Neural crest cell (in vitro differentiated cells): ENCODE measurements around the gene GFRA1. TPM values are rescaled to one million over a fixed set of nuclear protein-coding genes. Genes with fewer than 3 reads are reported as not detected.
A peak's percentile ranks its signal among the peaks of the same experiment; 100 is the strongest.

Experiments
- DNase-seq: peaks from one replicate; pipeline ENCODE4 v3.0.0; 2021; ENCODE audit warnings: low read depth, mixed read lengths, low spot score
- H3K27ac Mint-ChIP-seq: one replicate; pipeline ENCODE4 v1.8.0; 2021; ENCODE audit warnings: mild to moderate bottlenecking, mixed read lengths; ENCODE audit not compliant: unreplicated experiment
- H3K27me3 Mint-ChIP-seq: 2 replicates; pipeline ENCODE4 v1.8.0; 2021; ENCODE audit warnings: low read depth, mild to moderate bottlenecking, mixed read lengths
- H3K36me3 Mint-ChIP-seq: 2 replicates; pipeline ENCODE4 v1.8.0; 2021; ENCODE audit warnings: low read depth, mild to moderate bottlenecking, mixed read lengths
- H3K4me1 Mint-ChIP-seq: 2 replicates; pipeline ENCODE4 v1.8.0; 2021; ENCODE audit warnings: mixed read lengths
- H3K4me3 Mint-ChIP-seq: one replicate; pipeline ENCODE4 v1.8.0; 2021; ENCODE audit warnings: mild to moderate bottlenecking, mixed read lengths
- H3K9me3 Mint-ChIP-seq: 2 replicates; pipeline ENCODE4 v1.8.0; 2021; ENCODE audit warnings: mixed read lengths
- CTCF ChIP-seq: fragments of 200-600 bp; sonication (generic); conservative IDR thresholded peaks from 2 replicates; pipeline ENCODE4 v1.5.0; 2021; ENCODE audit warnings: antibody characterized with exemption, mild to moderate bottlenecking
- total RNA-seq: library from RNA; stranded (reverse); gene quantifications from 2 replicates; pipeline ENCODE4 v1.2.1, GENCODE V29; 2021

The GFRA1 gene
- total RNA-seq, 1 donor from 2014 or later = 72.4 TPM

DNA sequence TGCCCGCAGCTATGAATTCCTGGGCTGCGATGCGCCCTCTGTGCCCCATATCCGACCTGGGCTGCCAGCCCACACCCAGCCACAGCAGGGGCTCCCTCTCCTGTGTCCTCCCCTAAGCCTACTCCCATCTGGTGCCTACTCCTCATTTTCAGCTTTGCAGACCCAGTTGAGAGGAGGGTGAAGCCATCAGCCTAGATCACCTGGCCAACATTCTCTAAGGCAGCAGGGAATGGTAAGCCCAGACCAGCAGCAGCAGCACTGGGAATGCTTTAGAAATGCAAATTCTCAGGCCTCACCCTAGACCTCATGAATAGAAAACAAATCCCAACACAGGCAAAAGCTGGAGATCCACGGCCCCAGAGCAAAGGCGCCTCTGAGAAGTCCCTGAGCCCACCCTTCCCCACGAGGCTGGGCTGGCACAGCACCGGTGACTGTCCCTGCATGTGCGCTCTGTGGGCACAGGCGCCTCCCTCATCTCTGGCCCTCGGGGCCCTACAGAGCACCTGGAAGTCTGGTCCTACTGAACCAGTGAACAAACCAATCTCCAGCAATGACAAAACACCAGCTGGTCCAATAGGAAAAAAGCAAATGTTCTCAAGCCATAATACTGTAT is 161.4 kb downstream of the GFRA1 start:
- H3K27ac Mint-ChIP-seq = no peak overlapping the region
- no peak for DNase-seq
- TF ChIP-seq CTCF = no peak
- H3K36me3 Mint-ChIP-seq = peaks cover 10% of the 10 kb centered on the region
- peaks cover 15% of the 10 kb centered on the region for H3K4me1 Mint-ChIP-seq
- peaks cover 3% of the 10 kb centered on the region for H3K9me3 Mint-ChIP-seq
- H3K27me3 Mint-ChIP-seq = no peaks in the 10 kb centered on the region
- H3K4me3 Mint-ChIP-seq = no peak overlapping the region

DNA sequence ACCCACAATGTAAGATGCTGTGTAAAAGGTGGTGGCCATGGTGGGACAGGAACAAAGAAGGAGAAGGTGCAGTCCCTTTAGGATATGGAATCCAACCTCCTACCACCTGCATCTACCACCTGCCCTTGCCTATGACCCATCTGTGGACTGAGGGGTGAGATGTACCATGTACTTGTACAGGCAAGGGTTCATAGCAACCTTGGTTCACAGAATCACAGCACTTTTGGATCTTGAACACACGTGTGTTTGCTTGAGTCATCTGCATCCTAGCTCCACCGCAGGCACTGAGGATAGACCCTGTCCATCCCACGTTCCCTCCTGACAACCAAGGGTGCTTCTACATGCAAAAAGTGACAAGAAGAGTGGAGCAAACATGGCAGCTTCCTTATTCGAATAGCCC is 162.3 kb downstream of the GFRA1 start:
- Mint-ChIP-seq H3K36me3 (peaks cover 18% of the 10 kb centered on the region), H3K4me3 (no peak overlapping the region), H3K4me1 (peaks cover 15% of the 10 kb centered on the region), H3K27ac (no peak overlapping the region), H3K9me3 (peaks cover 4% of the 10 kb centered on the region), H3K27me3 (no peaks in the 10 kb centered on the region)
- TF ChIP-seq CTCF = no peak
- no peak for DNase-seq

GRCh38 chr10:116109881-116110280 is 163.1 kb downstream of the GFRA1 start:
- peaks cover 4% of the 10 kb centered on the region for H3K9me3 Mint-ChIP-seq
- no peak for DNase-seq
- H3K4me3 Mint-ChIP-seq = no peak overlapping the region
- H3K27ac Mint-ChIP-seq = no peak overlapping the region
- no peak for TF ChIP-seq CTCF
- H3K36me3 Mint-ChIP-seq = peaks cover 18% of the 10 kb centered on the region
- peaks cover 15% of the 10 kb centered on the region for H3K4me1 Mint-ChIP-seq
- H3K27me3 Mint-ChIP-seq = no peaks in the 10 kb centered on the region

GRCh38 chr10:116109481-116109880 is 163.5 kb downstream of the GFRA1 start:
- DNase-seq = no peak
- H3K4me3 Mint-ChIP-seq = no peak overlapping the region
- H3K9me3 Mint-ChIP-seq = peaks cover 4% of the 10 kb centered on the region
- no peaks in the 10 kb centered on the region for H3K27me3 Mint-ChIP-seq
- peak overlapping the region; percentile 27 for H3K27ac Mint-ChIP-seq
- H3K4me1 Mint-ChIP-seq = peaks cover 15% of the 10 kb centered on the region
- peaks cover 18% of the 10 kb centered on the region for H3K36me3 Mint-ChIP-seq
- no peak for TF ChIP-seq CTCF

DNA sequence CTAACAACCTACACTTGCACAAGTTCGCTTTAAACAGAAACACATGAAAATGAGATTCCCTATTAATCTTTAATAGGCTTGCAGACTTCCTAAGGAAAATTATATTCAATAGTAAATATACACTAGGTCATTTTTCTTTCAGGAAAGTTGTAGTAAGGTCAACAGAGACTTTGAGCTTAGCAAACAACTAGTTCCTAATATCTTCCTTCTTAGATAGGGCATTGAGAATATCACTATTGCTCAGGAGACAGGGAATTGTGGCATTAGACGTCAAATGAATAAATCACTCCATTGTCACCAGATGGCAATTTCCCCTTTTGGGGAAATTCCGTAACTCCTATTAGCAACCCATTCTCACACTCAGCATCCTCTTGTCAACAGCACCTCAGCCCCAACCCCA is 164.9 kb downstream of the GFRA1 start:
- Mint-ChIP-seq H3K27me3 (no peaks in the 10 kb centered on the region), H3K36me3 (peaks cover 18% of the 10 kb centered on the region), H3K4me1 (peaks cover 8% of the 10 kb centered on the region), H3K9me3 (peaks cover 6% of the 10 kb centered on the region), H3K4me3 (no peak overlapping the region), H3K27ac (no peak overlapping the region)
- TF ChIP-seq CTCF = no peak
- no peak for DNase-seq
